Measurements from ENCODE around the gene ZNF512B.

Gene ZNF512B

GRCh38 chr20:63945921-63946920 is 23.5 kb downstream of the ZNF512B start:
- no peak for DNase-seq

DNA sequence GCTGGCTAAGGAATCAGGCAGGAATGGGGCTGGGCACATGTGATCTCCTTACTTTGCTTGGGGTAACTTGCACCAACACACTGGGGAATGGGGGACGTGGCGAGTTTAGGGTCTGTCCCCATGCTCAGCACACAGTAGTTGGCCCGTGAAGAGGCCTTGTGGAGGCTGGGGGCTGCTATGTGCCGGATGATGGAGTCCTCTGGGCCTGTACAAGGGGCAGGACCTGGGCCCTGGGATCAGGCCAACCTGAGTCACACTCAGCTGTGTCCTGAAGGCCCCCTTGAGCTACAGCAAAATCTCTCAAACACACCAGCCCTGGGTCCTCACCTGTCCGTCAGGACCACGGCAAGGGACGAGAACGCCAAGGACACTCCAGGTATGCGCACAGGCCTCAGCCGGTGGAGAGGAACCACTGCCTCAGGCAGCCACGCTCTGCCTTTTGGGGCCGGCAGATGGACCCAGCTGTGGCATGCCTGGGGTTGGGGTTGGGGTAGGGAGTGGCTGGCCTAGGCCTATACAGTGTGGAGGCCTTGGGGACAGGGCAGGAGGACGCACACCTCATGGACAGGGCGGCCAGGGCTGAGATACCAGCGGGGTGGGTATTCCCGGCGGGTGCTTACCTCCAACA is 24.6 kb downstream of the ZNF512B start:
- no peak for DNase-seq

DNA sequence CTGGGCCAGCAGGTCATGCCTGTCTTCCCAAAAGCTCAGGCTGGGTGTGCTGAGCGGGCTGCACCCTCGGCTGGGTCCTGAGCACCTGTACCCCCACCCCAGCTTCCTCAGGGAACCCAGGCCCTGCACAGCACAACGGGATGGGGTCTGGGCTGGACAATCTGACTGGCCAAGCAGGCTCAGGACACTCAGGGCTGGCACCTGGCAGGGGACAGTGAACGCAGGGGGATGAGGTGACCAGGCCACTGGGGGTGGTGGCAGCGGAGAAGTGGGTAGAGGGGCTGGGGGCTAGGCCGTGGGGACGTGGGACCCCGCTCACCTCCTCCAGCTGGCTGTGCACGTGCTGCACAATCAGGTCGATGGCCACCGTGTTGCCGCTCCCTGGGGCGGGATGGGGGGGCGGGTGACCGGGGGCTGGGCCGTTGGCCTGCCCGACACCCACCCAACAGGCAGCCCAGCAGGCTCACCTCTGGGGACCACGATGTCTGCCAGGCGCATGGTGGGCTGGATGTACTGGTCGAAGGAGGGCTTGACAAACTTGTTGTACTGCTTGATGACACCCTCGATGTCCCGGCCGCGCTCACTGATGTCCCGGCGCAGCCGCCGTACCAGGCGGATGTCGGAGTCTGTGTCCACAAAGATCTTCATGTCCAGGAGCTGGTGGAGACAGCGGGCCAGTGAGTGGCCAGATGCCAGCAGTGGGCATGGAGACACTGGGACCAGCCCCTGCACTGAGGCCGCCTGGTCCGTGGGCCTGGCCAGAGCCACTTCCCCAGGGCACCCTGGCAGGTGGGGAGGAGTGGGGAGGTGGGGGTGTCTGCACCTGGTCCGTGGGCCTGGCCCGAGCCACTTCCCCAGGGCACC is 25.4 kb downstream of the ZNF512B start:
- no peak for DNase-seq

DNA sequence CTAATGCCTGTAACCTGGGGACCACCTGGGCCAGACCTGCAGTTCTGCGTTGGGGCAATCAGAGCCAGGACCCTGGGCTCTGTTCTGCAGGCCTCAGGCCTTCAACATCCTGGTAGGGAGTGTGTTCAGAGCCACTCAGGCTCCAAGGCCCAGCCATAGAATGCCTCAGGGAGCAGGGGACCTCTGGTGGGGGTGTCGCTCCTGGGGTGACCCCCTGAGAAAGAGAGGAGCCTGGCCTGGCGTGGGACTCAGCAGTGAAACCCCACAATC is 26.0 kb downstream of the ZNF512B start:
- no peak for DNase-seq

DNA sequence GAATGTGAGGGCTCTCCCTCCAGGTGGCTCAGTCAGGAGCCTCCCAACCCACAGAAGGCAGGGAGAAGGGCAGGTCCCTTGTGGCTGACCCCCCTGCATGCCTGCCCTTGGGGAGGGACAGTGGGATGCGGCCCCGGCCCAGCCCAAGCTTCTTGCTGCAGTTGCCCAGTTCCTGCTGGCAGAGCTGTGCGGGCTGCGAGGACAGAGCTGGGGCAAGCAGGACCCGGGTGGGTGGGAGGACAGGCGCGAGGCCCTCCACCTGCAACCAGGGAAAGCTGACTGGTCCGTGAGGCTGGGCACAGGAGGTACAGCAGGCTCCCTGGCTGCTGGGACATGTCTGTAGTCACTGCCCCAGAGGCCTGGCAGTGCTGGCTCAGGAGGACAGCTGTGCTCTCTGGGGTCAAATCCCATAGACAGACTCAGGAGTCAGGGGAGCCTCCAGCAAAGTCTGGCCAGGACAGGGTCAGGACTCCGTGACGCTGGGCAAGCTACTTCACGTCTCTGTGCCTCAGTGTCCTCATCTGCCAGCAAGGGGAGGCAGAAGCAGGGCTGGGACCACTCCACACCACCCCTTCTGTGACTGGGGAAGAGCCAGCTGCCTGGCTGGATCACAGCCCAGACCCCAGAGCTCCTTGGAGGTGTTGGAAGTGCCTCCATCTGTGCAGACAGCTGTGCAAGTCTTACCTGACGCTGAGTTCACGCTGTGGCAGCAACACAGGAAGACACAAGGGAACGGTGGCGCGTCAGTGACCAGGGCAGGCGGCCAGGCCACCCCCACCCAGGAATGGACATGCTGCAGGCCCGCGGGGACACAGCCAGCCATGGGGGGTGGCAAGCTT is 26.5 kb downstream of the ZNF512B start:
- DNase-seq: no peak

DNA sequence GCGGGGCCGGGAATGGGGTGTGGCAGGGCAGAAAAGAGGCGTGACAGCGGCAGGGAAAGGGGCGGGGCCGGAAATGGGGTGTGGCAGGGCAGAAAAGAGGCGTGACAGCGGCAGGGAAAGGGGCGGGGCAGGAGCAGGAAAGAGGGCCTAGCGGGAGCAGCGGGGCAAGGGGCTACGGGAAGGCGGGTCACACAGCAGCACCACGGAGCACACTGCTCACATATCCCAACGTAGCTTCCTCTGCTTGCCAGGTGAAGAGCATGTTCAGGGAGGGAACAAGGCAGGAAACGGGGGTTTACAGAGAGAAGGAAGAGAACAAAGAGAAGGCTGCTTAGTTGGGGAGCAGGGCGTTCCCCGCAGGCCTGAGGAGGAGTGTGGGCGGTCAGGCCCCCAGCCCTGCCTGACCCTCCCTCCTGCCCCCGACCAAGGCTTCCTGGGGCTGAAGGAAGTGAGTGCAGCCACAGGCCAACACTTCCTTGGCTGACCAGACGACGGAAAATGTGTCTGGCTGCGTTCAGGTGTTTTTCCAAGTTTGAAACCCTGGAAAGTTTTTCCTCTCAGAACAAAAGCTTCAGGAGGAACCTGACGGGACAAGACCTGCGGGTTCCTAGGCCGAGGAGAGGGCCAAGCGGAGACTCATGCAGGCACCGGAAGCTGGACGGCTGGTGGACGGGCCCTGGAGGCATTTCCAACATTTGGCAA is 27.3 kb downstream of the ZNF512B start:
- DNase-seq: no peak

DNA sequence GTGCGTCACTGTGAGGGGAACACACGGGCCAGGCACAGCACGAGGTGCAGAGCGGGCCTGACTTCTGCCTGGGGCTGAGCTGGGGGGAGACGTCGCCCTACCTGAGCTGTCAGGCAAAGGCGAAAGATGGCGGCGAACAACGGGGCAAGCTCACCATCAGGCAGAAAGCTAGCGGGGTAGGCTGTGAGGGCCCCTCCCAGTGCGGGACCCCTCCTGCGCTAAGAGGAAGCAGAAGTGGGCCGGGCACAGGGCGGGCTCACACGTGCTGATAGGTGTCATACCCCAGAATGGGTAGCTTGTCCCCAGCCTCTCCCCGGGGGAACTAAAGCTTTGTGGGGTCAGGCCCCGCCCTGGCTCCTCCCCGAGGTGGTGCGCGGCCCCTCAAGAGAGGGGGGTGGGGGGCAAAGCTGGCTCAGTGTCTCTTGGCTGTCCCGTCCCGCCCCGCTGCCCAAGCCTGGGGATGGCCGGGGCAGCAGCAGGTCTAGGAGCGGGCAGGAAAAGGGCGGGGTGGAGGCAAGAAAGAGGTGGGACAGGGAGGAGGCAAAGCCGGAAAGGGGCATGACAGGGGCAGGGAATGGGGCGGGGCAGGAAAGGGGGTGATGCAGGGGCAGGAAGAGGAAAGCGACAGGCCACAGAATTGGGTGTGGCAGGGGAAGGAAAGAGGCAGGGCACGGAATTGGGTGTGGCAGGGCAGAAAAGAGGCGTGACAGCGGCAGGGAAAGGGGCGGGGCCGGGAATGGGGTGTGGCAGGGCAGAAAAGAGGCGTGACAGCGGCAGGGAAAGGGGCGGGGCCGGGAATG is 28.2 kb downstream of the ZNF512B start:
- peak; percentile 81 for DNase-seq

- no peak for DNase-seq
These were observed 29.1 kb downstream of the ZNF512B start for GRCh38 chr20:63940472-63941266.

DNA sequence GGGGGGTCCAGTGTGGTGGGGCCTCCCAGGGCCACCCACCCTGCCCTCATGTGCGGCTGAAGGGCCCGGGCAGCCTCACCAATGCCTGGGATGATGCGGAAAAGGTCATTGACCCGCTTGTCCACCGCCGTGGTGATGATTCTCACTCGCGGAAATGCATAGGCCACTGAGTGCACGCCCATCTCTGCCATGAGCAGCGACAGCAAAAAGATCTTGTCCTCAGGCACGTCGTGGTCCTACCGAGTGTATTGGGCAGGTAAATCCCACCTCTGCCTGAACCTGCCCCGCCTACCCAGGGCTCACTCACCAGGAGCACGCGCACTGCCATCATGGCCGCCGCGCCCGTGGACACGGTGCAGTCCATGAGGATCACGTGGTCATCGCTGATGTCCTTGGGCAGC is 29.7 kb downstream of the ZNF512B start:
- DNase-seq: no peak

GRCh38 chr20:63939061-63939935 is 30.4 kb downstream of the ZNF512B start:
- DNase-seq: no peak

GRCh38 chr20:63937596-63937995 is 32.1 kb downstream of the ZNF512B start:
- no peak for DNase-seq

GRCh38 chr20:63935447-63935846 is 34.3 kb downstream of the ZNF512B start:
- DNase-seq: no peak

DNA sequence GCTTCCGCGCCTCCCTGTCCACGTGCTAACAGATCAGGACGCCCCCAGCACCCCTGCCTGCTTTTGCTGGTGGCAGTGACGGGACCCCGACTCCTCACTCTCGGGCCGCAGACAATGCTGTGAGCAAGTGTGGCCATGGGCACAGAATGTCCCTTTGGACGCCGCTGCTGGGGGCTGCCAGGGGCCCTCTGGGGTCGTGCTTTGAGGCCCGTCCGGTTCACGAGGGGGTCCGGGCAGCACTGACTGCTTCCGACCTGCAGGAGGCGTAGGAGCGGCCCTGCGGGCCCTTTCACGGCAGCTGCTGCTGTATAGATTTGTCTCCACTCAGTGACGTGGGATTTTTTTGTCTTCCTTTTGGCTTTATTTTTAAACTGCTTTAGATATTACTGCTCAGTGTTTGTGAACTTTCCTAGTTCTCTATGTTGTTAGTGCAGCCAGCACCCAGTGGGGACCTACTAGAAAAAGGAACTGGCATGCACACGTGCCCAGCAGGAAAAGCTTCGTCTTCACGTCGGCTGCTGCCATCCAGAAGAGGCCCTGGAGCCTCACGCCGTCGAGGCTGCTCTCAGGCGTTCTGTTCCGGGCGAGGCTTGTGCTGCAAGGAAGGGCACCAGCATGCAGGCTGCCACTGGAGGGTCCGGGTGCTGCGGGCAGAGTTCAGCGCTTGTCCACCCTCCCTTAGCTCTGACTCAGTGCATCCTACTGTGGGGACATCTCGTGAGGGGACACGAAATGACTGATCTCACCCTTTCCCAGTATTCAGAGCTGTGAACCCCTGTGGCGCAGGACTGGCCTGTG is 35.3 kb downstream of the ZNF512B start:
- DNase-seq: peak; percentile 58

GRCh38 chr20:63933646-63934045 is 36.1 kb downstream of the ZNF512B start:
- DNase-seq: no peak

GRCh38 chr20:63932606-63933160 is 37.0 kb downstream of the ZNF512B start:
- DNase-seq: no peak

DNA sequence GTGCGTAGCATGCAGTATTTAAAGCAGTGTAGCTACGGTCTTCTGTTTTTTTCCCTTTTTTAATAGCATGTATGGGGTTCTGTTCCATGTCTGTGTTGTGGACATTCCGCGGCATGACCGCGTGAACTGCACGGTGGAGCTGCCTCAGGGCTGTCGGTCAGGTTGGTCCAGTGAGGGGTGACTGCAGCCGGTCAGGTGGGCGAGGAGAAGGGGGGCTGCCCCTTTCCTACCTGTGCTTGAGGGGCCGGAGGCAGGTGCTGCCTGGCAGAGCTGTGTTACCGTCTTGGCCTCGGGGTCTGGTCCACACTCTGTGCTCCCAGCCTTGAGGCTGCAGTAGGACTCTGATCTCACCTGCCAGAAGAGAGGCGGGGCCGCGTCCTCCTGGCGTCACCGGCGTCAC is 38.0 kb downstream of the ZNF512B start:
- DNase-seq: no peak

DNA sequence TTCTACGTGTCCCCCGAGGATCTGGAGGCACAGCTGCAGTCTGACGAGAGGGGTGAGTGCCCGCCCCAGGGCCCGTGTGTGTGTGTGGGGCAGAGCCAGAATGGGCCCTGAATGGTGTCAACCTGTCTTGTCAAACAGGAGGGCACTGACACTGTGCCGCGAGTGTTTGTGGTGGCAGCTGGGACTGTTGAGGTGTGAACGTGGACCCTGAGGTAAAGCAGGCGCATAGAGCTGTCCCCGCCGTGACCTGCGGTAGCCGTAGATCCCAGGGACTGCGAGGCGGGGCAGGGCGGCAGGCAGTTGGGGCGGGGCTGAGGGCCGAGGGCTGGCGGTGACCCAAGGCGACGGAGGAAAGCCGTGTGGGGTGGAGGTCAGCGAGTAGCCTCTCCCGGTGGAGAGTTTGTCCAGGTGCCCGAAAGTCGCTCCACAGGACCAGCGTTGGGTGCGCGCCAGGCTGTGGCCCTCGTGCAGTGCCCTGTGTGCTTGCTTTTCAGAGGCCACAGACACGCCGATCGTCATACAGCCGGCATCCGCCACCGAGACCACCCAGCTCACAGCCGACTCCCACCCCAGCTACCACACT is 38.7 kb downstream of the ZNF512B start:
- no peak for DNase-seq

Data from islet precursor cell (in vitro differentiated cells).